IMR-90 (cell line): ENCODE results near the gene CRYZL1. TPM values are rescaled to one million over a fixed set of nuclear protein-coding genes. Genes with fewer than 3 reads are reported as not detected.

ENCODE experiments used
- polyA plus RNA-seq, 3 experiments: library from polyadenylated mRNA; depleted of rRNA; stranded (reverse); fragments of >200 nt; gene quantifications; 2 replicates each; pipeline ENCODE4 v1.2.3, GENCODE V29; 2012; ENCODE audit warnings: low replicate concordance in 1 of 3
- total RNA-seq: library from RNA; depleted of rRNA; stranded (reverse); fragments of >200 nt; gene quantifications from 2 replicates; pipeline ENCODE4 v1.2.3, GENCODE V29; 2012; rRNA removed

Gene CRYZL1
- total and polyA plus RNA-seq, 2 of the 4 experiments (the other 2 are of a cell fraction): 19.9 to 28.5 TPM

Other genes with a start within 250 kb of the CRYZL1 start
- 52.8 and 66.0 TPM in 2 replicates for gene IFNGR2, start 238.3 kb downstream of the CRYZL1 start, total RNA-seq
- gene IFNGR2, start 238.3 kb downstream of the CRYZL1 start, polyA plus RNA-seq (2012; rRNA removed): 64.9 and 73.8 TPM in 2 replicates
- gene TMEM50B, start 161.8 kb downstream of the CRYZL1 start, total RNA-seq: 10.9 and 21.4 TPM in 2 replicates
- gene TMEM50B, start 161.8 kb downstream of the CRYZL1 start, polyA plus RNA-seq (2012; rRNA removed): 20.1 and 25.9 TPM in 2 replicates
- 0.54 and 1.4 TPM in 2 replicates for gene DNAJC28, start 150.0 kb downstream of the CRYZL1 start, total RNA-seq
- 0.60 and 0.65 TPM in 2 replicates for gene DNAJC28, start 150.0 kb downstream of the CRYZL1 start, polyA plus RNA-seq (2012; rRNA removed)
- 73.8 and 115 TPM in 2 replicates for gene GART, start 99.6 kb downstream of the CRYZL1 start, total RNA-seq
- 21.0 and 29.9 TPM in 2 replicates for gene GART, start 99.6 kb downstream of the CRYZL1 start, polyA plus RNA-seq (2012; rRNA removed)
- gene SON, start 98.7 kb downstream of the CRYZL1 start, total RNA-seq: 144 and 146 TPM in 2 replicates
- 62.9 and 81.6 TPM in 2 replicates for gene SON, start 98.7 kb downstream of the CRYZL1 start, polyA plus RNA-seq (2012; rRNA removed)
- 14.3 and 16.7 TPM in 2 replicates for gene DONSON, start 53.1 kb downstream of the CRYZL1 start, total RNA-seq
- gene DONSON, start 53.1 kb downstream of the CRYZL1 start, polyA plus RNA-seq (2012; rRNA removed): 16.6 and 17.2 TPM in 2 replicates
- gene ITSN1, start 760 bp upstream of the CRYZL1 start, total RNA-seq: 56.4 and 62.0 TPM in 2 replicates
- gene ITSN1, start 760 bp upstream of the CRYZL1 start, polyA plus RNA-seq (2012; rRNA removed): 40.3 and 45.4 TPM in 2 replicates